BE2C (cell line): ENCODE data around the gene SPNS2.

ENCODE experiments used
- DNase-seq: peaks from one replicate; pipeline ENCODE4 v3.0.0-alpha.2; 2020
- H3K27me3 ChIP-seq: fragments of 250-450 bp; sonication (Bioruptor Pico); 2 replicates; pipeline ENCODE4 v1.5.1; 2020; ENCODE audit warnings: mild to moderate bottlenecking
- H3K36me3 ChIP-seq: fragments of 250-450 bp; sonication (Bioruptor Pico); 2 replicates; pipeline ENCODE4 v1.5.1; 2020; ENCODE audit warnings: mild to moderate bottlenecking
- H3K4me1 ChIP-seq: fragments of 250-450 bp; sonication (Bioruptor Pico); 2 replicates; pipeline ENCODE4 v1.5.1; 2020
- H3K4me3 ChIP-seq: 2 replicates; pipeline ENCODE4 v1.5.1; 2011; ENCODE audit warnings: low read depth, low read length
- H3K9me3 ChIP-seq: fragments of 250-450 bp; sonication (Bioruptor Pico); 2 replicates; pipeline ENCODE4 v1.5.1; 2020
- TF ChIP-seq, protein P1 (sequence below): IDR thresholded peaks from 2 replicates; pipeline ENCODE4 v1.5.1; 2012; ENCODE audit warnings: mild to moderate bottlenecking, low read depth, low read length

SPNS2 gene

GRCh38 chr17:4501295-4501949, 2.7 kb downstream of the SPNS2 start:
- Histone ChIP-seq H3K27me3 (peaks cover 23% of the 10 kb centered on the region), H3K4me3 (no peak overlapping the region), H3K36me3 (no peaks in the 10 kb centered on the region), H3K4me1 (no peaks in the 10 kb centered on the region), H3K9me3 (no peaks in the 10 kb centered on the region)
- TF ChIP-seq, protein P1, sequence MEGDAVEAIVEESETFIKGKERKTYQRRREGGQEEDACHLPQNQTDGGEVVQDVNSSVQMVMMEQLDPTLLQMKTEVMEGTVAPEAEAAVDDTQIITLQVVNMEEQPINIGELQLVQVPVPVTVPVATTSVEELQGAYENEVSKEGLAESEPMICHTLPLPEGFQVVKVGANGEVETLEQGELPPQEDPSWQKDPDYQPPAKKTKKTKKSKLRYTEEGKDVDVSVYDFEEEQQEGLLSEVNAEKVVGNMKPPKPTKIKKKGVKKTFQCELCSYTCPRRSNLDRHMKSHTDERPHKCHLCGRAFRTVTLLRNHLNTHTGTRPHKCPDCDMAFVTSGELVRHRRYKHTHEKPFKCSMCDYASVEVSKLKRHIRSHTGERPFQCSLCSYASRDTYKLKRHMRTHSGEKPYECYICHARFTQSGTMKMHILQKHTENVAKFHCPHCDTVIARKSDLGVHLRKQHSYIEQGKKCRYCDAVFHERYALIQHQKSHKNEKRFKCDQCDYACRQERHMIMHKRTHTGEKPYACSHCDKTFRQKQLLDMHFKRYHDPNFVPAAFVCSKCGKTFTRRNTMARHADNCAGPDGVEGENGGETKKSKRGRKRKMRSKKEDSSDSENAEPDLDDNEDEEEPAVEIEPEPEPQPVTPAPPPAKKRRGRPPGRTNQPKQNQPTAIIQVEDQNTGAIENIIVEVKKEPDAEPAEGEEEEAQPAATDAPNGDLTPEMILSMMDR = no peak
- DNase-seq = no peak

GRCh38 chr17:4502466-4503154, 3.9 kb downstream of the SPNS2 start:
- Histone ChIP-seq H3K4me3 (no peak overlapping the region), H3K36me3 (no peaks in the 10 kb centered on the region), H3K27me3 (peaks cover 23% of the 10 kb centered on the region), H3K9me3 (no peaks in the 10 kb centered on the region), H3K4me1 (no peaks in the 10 kb centered on the region)
- DNase-seq = no peak
- TF ChIP-seq, protein P1 = no peak

DNA sequence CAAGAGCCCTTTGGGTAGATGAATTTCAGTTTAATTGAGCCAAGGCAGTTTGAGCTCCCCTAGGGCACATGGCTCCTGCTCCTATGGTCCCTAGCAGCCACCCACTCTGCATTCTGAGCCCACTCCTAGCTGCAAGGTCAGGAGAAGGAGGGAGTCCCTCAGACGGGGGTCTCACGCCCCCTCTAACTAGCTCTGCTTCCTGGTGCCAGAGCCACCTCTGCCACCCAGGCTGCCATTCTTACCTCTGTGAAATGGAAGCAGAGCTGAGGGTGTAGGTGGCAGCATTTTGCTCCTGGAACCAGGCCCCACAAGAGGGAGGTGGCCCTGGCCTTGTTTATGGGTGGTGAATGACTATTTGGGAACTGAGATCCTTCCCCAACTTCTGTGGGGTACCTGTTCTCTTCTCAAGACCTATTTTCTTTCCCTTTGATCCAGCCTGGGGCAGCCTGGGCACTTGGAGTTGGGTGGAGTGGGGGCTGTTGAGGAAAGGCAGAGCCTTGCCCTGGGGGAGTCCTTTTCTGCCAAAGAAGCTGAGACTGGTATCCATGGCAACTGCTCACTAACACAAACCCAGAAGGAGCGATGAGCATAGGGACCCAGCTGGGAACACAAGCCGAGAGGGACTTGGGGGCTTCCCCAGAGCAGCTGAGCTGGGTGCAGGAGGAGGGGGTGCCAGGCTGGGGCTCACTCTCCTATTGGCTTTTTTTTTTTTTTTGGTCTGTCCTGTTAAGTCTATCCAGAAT, 4.8 kb downstream of the SPNS2 start:
- H3K27me3 ChIP-seq = peaks cover 19% of the 10 kb centered on the region
- TF ChIP-seq, protein P1 = no peak
- H3K9me3 ChIP-seq = no peaks in the 10 kb centered on the region
- no peaks in the 10 kb centered on the region for H3K36me3 ChIP-seq
- DNase-seq = no peak
- no peak overlapping the region for H3K4me3 ChIP-seq
- no peaks in the 10 kb centered on the region for H3K4me1 ChIP-seq

DNA sequence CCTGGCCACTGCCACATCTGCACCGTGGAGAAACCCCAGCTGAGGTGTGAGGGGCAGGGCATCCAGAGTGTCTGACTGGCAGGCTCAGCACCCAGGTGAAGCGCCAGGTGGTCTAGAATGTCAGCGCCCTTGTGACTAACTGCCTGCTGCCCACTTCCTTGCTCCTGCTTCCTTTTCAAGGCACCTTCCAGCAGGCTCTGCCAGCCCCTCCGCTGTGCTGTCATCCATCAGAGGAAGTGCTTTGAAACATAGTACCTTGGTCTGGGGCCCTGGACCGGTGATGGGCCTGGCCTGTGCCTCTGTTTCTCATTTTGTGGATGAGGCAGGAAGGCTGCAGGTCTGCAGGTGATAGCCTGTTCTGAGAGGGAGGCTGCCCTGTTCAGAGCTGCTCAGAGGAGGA, 5.5 kb downstream of the SPNS2 start:
- Histone ChIP-seq H3K36me3 (no peaks in the 10 kb centered on the region), H3K27me3 (peaks cover 18% of the 10 kb centered on the region), H3K4me1 (no peaks in the 10 kb centered on the region), H3K4me3 (no peak overlapping the region), H3K9me3 (no peaks in the 10 kb centered on the region)
- no peak for DNase-seq
- TF ChIP-seq, protein P1 = no peak

DNA sequence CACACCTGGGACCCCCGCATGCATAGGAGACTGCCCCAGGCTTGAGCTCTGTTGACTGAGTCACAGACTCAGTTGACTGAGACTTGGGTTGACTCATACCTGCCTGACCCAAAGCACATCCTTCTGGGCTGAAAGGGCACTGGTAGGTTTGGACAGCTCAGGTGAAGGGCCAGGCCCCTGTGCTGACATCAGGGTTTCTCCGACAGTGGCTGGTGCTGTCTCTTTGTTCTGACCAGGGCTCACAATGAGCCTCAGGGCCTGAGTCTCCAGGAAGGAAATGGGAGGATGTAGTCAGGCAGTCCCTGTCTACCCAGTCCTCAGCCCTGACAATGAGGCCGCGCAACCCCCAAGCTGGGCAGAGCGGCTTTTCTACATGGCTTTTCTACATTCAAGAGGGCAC, 6.5 kb downstream of the SPNS2 start:
- no peaks in the 10 kb centered on the region for H3K4me1 ChIP-seq
- TF ChIP-seq, protein P1 = no peak
- no peaks in the 10 kb centered on the region for H3K36me3 ChIP-seq

More for the DNA sequence above, 6.5 kb downstream of the SPNS2 start:
- Histone ChIP-seq H3K9me3 (no peaks in the 10 kb centered on the region), H3K27me3 (peaks cover 8% of the 10 kb centered on the region), H3K4me3 (no peak overlapping the region)
- no peak for DNase-seq
